HL-60 (cell line): ENCODE data around the gene TBC1D9.

Experiments used
- GABPA ChIP-seq: IDR thresholded peaks from 2 replicates; pipeline ENCODE4 v1.6.1; 2012; ENCODE audit warnings: low read depth
- POLR2AphosphoS5 ChIP-seq: IDR thresholded peaks from 2 replicates; pipeline ENCODE4 v1.6.1; 2012; ENCODE audit warnings: low read depth
- REST ChIP-seq: IDR thresholded peaks from 2 replicates; pipeline ENCODE4 v1.6.1; 2012; ENCODE audit warnings: low read depth; ENCODE audit not compliant: insufficient replicate concordance
- TF ChIP-seq, protein P1 (sequence below): IDR thresholded peaks from one replicate; pipeline ENCODE4 v1.5.1; 2011; ENCODE audit warnings: low read length, control low read depth, inconsistent platforms; ENCODE audit not compliant: insufficient read depth

DNA sequence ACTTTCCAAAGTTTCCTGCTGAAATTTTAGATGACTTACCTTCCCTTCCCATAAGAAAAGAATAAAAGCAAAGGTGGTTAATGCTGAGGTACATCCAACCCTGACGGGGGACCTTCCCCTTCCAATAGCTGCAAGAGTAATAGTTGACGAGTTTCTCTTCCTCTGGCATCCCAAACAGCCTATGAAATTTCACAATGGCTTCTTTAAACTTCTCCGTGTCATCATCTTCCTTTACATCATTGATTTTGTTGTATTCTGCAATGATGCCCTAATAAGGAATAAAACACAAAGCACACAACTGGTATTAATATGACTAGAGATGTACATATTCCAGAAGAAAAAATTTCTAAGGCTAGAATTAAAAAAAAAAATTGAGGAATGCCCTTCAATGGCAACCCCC is 76.6 kb downstream of the TBC1D9 start:
- TF ChIP-seq, protein P1, sequence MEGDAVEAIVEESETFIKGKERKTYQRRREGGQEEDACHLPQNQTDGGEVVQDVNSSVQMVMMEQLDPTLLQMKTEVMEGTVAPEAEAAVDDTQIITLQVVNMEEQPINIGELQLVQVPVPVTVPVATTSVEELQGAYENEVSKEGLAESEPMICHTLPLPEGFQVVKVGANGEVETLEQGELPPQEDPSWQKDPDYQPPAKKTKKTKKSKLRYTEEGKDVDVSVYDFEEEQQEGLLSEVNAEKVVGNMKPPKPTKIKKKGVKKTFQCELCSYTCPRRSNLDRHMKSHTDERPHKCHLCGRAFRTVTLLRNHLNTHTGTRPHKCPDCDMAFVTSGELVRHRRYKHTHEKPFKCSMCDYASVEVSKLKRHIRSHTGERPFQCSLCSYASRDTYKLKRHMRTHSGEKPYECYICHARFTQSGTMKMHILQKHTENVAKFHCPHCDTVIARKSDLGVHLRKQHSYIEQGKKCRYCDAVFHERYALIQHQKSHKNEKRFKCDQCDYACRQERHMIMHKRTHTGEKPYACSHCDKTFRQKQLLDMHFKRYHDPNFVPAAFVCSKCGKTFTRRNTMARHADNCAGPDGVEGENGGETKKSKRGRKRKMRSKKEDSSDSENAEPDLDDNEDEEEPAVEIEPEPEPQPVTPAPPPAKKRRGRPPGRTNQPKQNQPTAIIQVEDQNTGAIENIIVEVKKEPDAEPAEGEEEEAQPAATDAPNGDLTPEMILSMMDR: no peak
- TF ChIP-seq POLR2AphosphoS5 (no peak), REST (no peak), GABPA (no peak)
